ENCODE results near the gene GPT2. TPM values are rescaled to one million over a fixed set of nuclear protein-coding genes. Genes with fewer than 3 reads are reported as not detected.

The GPT2 gene
- total RNA-seq, 1 experiment from 2014 or later, result 81.8 TPM

DNA sequence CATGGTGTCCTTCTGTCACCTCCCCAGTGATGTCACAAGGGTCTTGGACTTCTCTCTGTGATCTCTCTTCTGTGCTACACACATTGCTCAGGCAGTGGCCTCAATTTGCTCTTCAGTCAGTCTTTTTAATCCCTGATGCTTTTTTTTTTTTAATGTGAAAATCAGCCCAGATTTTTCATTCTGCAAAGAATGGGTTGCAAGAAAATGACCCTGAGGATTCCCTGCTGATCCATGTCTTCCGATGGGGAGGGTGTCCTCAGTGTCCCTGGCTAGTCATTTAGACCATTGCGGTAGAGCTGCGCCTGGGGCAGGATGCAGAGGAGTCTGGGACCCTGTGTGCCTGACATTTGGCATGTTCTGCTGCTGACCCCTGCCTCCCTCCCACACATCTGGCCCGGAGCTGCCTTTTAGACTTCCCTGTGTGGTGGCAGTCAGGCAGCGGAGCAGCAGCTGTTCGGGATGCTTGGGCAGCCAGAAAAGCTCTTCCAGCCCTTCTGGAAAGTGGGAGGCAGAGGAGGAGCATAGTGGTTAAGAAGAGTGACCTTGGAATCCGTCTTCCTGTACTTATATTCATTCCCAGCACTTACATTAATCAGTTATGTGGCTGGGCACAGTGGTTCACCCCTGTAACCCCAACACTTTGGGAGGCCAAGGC is 12.3 kb downstream of the GPT2 start:
- POLR2A ChIA-PET, result interaction anchor here (0.5 to 0.7 kb wide), 3 partner anchors 14 to 1049 kb away, joined by 3 read pairs; no protein-coding TSS in a partner anchor
- DNase-seq (ENCODE audit: low spot score), result no peak
- Mint-ChIP-seq H3K4me1 (peaks cover 14% of the 10 kb centered on the region), H3K9me3 (no peaks in the 10 kb centered on the region), H3K27me3 (ENCODE audit: low read depth) (no peaks in the 10 kb centered on the region), H3K4me3 (no peak overlapping the region), H3K36me3 (peaks cover 36% of the 10 kb centered on the region), H3K27ac (peak overlapping the region; percentile 57)
- no peak for ATAC-seq
- TF ChIP-seq, protein P1, sequence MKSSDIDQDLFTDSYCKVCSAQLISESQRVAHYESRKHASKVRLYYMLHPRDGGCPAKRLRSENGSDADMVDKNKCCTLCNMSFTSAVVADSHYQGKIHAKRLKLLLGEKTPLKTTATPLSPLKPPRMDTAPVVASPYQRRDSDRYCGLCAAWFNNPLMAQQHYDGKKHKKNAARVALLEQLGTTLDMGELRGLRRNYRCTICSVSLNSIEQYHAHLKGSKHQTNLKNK (CRISPR knock-in tag; IDR thresholded peaks at IDR 0.05), result no peak
- TF ChIP-seq NR2C2 (CRISPR knock-in tag; IDR thresholded peaks at IDR 0.05), result no peak
- TF ChIP-seq SMAD3 (CRISPR knock-in tag; IDR thresholded peaks at IDR 0.05; ENCODE audit: borderline replicate concordance), result no peak
- no peak for TF ChIP-seq GTF2I (CRISPR knock-in tag; conservative IDR thresholded peaks at IDR 0.05)
- no peak for TF ChIP-seq OVOL2 (CRISPR knock-in tag; IDR thresholded peaks at IDR 0.05; ENCODE audit: borderline replicate concordance)
- CTCF ChIA-PET, result interaction anchor here (0.6 to 1.1 kb wide), 2 partner anchors 12 to 42 kb away, joined by 4 to 11 read pairs; no protein-coding TSS in a partner anchor

DNA sequence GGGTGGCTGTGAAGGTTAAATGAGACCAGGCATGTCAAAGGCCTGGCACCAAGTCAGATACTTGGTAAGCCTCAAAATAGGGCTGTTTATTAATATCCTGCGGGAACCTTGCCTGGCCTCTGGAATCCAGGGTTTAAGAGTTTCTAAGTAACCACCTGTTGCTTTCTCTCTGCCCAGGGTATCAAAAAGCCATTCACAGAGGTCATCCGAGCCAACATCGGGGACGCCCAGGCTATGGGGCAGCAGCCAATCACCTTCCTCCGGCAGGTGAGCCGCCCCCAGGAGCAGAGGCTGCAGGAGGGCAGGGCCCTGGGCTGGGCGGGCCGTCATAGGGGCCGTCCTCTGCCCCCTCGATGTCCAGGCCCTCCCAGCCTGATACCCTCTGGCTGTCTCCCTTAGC is 13.3 kb downstream of the GPT2 start:
- H3K36me3 Mint-ChIP-seq, result peaks cover 37% of the 10 kb centered on the region
- ChIA-PET POLR2A (interaction anchor here (0.7 kb wide), 1 partner anchor 44 kb away, joined by 3 read pairs; no protein-coding TSS in a partner anchor), CTCF (interaction anchor here (1.4 kb wide), 1 partner anchor 44 kb away, joined by 5 read pairs; no protein-coding TSS in a partner anchor)
- no peaks in the 10 kb centered on the region for H3K27me3 Mint-ChIP-seq (ENCODE audit: low read depth)
- TF ChIP-seq TP53 (CRISPR knock-in tag; IDR thresholded peaks at IDR 0.05) (no peak), NFATC4 (CRISPR knock-in tag; IDR thresholded peaks at IDR 0.05) (no peak), ZNF671 (CRISPR knock-in tag; IDR thresholded peaks at IDR 0.05) (no peak)
- TF ChIP-seq, protein P2, sequence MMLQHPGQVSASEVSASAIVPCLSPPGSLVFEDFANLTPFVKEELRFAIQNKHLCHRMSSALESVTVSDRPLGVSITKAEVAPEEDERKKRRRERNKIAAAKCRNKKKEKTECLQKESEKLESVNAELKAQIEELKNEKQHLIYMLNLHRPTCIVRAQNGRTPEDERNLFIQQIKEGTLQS (CRISPR knock-in tag; conservative IDR thresholded peaks at IDR 0.05), result no peak
- TF ChIP-seq, protein P3, sequence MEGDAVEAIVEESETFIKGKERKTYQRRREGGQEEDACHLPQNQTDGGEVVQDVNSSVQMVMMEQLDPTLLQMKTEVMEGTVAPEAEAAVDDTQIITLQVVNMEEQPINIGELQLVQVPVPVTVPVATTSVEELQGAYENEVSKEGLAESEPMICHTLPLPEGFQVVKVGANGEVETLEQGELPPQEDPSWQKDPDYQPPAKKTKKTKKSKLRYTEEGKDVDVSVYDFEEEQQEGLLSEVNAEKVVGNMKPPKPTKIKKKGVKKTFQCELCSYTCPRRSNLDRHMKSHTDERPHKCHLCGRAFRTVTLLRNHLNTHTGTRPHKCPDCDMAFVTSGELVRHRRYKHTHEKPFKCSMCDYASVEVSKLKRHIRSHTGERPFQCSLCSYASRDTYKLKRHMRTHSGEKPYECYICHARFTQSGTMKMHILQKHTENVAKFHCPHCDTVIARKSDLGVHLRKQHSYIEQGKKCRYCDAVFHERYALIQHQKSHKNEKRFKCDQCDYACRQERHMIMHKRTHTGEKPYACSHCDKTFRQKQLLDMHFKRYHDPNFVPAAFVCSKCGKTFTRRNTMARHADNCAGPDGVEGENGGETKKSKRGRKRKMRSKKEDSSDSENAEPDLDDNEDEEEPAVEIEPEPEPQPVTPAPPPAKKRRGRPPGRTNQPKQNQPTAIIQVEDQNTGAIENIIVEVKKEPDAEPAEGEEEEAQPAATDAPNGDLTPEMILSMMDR (IDR thresholded peaks at IDR 0.05), result no peak
- DNase-seq (ENCODE audit: low spot score) (no peak), ATAC-seq (peak; percentile 50)
- H3K4me1 Mint-ChIP-seq, result peaks cover 14% of the 10 kb centered on the region
- H3K9me3 Mint-ChIP-seq, result no peaks in the 10 kb centered on the region
- no peak overlapping the region for H3K4me3 Mint-ChIP-seq
- no peak overlapping the region; the same call in 1 of the 2 replicates for H3K27ac Mint-ChIP-seq

DNA sequence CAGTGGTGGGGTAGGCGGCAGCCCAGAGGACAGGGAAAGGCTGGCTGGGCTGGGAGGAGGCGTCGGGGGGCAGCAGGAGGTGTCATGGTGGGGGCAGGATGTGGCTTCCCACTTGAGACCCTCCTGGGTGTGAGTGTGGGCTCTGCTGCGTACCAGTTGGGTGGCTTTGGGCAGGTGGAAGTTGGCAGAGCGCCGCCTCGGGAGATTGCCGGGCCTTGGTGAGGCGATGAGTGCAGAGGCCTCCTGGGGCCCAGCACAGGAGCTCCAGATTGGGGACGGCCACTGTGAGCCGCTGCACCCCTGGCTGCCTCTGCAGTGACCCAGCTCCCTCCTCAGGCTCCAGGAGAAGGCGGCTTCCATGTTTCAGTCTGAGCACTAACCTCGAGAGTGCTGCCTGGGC is 13.8 kb downstream of the GPT2 start:
- Mint-ChIP-seq H3K4me3 (no peak overlapping the region), H3K36me3 (peaks cover 32% of the 10 kb centered on the region), H3K27me3 (ENCODE audit: low read depth) (no peaks in the 10 kb centered on the region), H3K4me1 (peaks cover 14% of the 10 kb centered on the region), H3K9me3 (no peaks in the 10 kb centered on the region), H3K27ac (no peak overlapping the region)
- DNase-seq (ENCODE audit: low spot score), result no peak
- ATAC-seq, result no peak
- CTCF ChIA-PET, result interaction anchor here (1.4 kb wide), 1 partner anchor 44 kb away, joined by 5 read pairs; no protein-coding TSS in a partner anchor
- POLR2A ChIA-PET, result interaction anchor here (0.7 kb wide), 1 partner anchor 44 kb away, joined by 3 read pairs; no protein-coding TSS in a partner anchor
- TF ChIP-seq, protein P4, sequence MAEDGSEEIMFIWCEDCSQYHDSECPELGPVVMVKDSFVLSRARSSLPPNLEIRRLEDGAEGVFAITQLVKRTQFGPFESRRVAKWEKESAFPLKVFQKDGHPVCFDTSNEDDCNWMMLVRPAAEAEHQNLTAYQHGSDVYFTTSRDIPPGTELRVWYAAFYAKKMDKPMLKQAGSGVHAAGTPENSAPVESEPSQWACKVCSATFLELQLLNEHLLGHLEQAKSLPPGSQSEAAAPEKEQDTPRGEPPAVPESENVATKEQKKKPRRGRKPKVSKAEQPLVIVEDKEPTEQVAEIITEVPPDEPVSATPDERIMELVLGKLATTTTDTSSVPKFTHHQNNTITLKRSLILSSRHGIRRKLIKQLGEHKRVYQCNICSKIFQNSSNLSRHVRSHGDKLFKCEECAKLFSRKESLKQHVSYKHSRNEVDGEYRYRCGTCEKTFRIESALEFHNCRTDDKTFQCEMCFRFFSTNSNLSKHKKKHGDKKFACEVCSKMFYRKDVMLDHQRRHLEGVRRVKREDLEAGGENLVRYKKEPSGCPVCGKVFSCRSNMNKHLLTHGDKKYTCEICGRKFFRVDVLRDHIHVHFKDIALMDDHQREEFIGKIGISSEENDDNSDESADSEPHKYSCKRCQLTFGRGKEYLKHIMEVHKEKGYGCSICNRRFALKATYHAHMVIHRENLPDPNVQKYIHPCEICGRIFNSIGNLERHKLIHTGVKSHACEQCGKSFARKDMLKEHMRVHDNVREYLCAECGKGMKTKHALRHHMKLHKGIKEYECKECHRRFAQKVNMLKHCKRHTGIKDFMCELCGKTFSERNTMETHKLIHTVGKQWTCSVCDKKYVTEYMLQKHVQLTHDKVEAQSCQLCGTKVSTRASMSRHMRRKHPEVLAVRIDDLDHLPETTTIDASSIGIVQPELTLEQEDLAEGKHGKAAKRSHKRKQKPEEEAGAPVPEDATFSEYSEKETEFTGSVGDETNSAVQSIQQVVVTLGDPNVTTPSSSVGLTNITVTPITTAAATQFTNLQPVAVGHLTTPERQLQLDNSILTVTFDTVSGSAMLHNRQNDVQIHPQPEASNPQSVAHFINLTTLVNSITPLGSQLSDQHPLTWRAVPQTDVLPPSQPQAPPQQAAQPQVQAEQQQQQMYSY (CRISPR knock-in tag; IDR thresholded peaks at IDR 0.05), result 0 out of 2 replicates have a peak, but pooled peaks have one; percentile 18
- TF ChIP-seq FOXP1 (CRISPR knock-in tag; IDR thresholded peaks at IDR 0.05; ENCODE audit: borderline replicate concordance), result no peak

Data from WTC11 (cell line).